H9 (cell line): ENCODE measurements around the gene ATPAF2. TPM values are rescaled to one million over a fixed set of nuclear protein-coding genes. Genes with fewer than 3 reads are reported as not detected.

Source experiments
- DNase-seq: peaks from one replicate; pipeline ENCODE4 v3.0.0-alpha.2; 2017
- H2AFZ ChIP-seq: one replicate; pipeline ENCODE4 v1.6.1; 2013; ENCODE audit warnings: mild to moderate bottlenecking, low read length, control low read depth, moderate library complexity
- H2AK5ac ChIP-seq: 2 replicates; pipeline ENCODE4 v1.6.1; 2013; ENCODE audit warnings: low read length, control low read depth, mixed read lengths; ENCODE audit not compliant: insufficient read length
- H2BK120ac ChIP-seq: one replicate; pipeline ENCODE4 v1.6.1; 2013; ENCODE audit warnings: low read depth, mild to moderate bottlenecking, low read length, control low read depth, inconsistent platforms; ENCODE audit not compliant: poor library complexity, severe bottlenecking
- H2BK12ac ChIP-seq: 2 replicates; pipeline ENCODE4 v1.6.1; 2013; ENCODE audit warnings: low read length, control low read depth, mixed read lengths, low read depth; ENCODE audit not compliant: insufficient read length
- H2BK15ac ChIP-seq: 2 replicates; pipeline ENCODE4 v1.6.1; 2013; ENCODE audit warnings: low read depth, low read length, control low read depth
- H2BK20ac ChIP-seq: one replicate; pipeline ENCODE4 v1.6.1; 2013; ENCODE audit warnings: low read depth, mild to moderate bottlenecking, low read length, control low read depth, inconsistent platforms; ENCODE audit not compliant: poor library complexity, severe bottlenecking
- H2BK5ac ChIP-seq: 2 replicates; pipeline ENCODE4 v1.6.1; 2013; ENCODE audit warnings: low read length, control low read depth, mixed read lengths; ENCODE audit not compliant: insufficient read length
- H3K14ac ChIP-seq: 2 replicates; pipeline ENCODE4 v1.6.1; 2013; ENCODE audit warnings: low read length, control low read depth; ENCODE audit not compliant: insufficient read depth
- H3K18ac ChIP-seq: 2 replicates; pipeline ENCODE4 v1.6.1; 2013; ENCODE audit warnings: low read depth, mild to moderate bottlenecking, mixed read lengths, low read length, control low read depth; ENCODE audit not compliant: insufficient read length
- H3K23ac ChIP-seq: 2 replicates; pipeline ENCODE4 v1.6.1; 2013; ENCODE audit warnings: low read length, control low read depth, mixed read lengths, low read depth; ENCODE audit not compliant: insufficient read length
- H3K23me2 ChIP-seq: 2 replicates; pipeline ENCODE4 v1.6.1; 2013; ENCODE audit warnings: low read depth, mild to moderate bottlenecking, mixed read lengths, low read length, control low read depth; ENCODE audit not compliant: insufficient read length, poor library complexity, severe bottlenecking
- H3K27ac ChIP-seq: 2 replicates; pipeline ENCODE4 v1.5.1; 2013; ENCODE audit warnings: low read length, control low read depth, mixed read lengths, low read depth; ENCODE audit not compliant: insufficient read length
- H3K27me3 ChIP-seq: 2 replicates; pipeline ENCODE4 v1.6.1; 2013; ENCODE audit warnings: low read length, control low read depth, inconsistent platforms; ENCODE audit not compliant: insufficient read depth
- H3K4ac ChIP-seq: 2 replicates; pipeline ENCODE4 v1.6.1; 2013; ENCODE audit warnings: low read depth, mild to moderate bottlenecking, control low read depth, inconsistent platforms, low read length, moderate library complexity
- H3K4me1 ChIP-seq: 2 replicates; pipeline ENCODE4 v1.6.1; 2013; ENCODE audit warnings: low read length, control low read depth, inconsistent platforms; ENCODE audit not compliant: insufficient read depth
- H3K4me2 ChIP-seq: 2 replicates; pipeline ENCODE4 v1.6.1; 2013; ENCODE audit warnings: low read length, control low read depth, mixed read lengths; ENCODE audit not compliant: insufficient read length, insufficient read depth
- H3K56ac ChIP-seq: 2 replicates; pipeline ENCODE4 v1.6.1; 2013; ENCODE audit warnings: low read depth, mild to moderate bottlenecking, mixed read lengths, low read length, control low read depth; ENCODE audit not compliant: insufficient read length
- H3K79me1 ChIP-seq: 2 replicates; pipeline ENCODE4 v1.6.1; 2013; ENCODE audit warnings: low read depth, mild to moderate bottlenecking, moderate library complexity, low read length, control low read depth, inconsistent platforms; ENCODE audit not compliant: insufficient read depth, poor library complexity, severe bottlenecking
- H3K79me2 ChIP-seq: 2 replicates; pipeline ENCODE4 v1.6.1; 2013; ENCODE audit warnings: low read length, control low read depth, inconsistent platforms; ENCODE audit not compliant: insufficient read depth
- H3K9ac ChIP-seq: 2 replicates; pipeline ENCODE4 v1.6.1; 2013; ENCODE audit warnings: low read length, control low read depth, mixed read lengths; ENCODE audit not compliant: insufficient read length; ENCODE audit errors: extremely low read depth
- H3K9me3 ChIP-seq: one replicate; pipeline ENCODE4 v1.6.1; 2013; ENCODE audit warnings: low read depth, low read length, inconsistent platforms; ENCODE audit not compliant: control insufficient read depth
- H3T11ph ChIP-seq: one replicate; pipeline ENCODE4 v1.6.1; 2013; ENCODE audit warnings: mild to moderate bottlenecking, low read length, control low read depth, inconsistent platforms
- H4K20me1 ChIP-seq: one replicate; pipeline ENCODE4 v1.6.1; 2013; ENCODE audit not compliant: control insufficient read depth, insufficient read length, insufficient read depth
- H4K5ac ChIP-seq: 2 replicates; pipeline ENCODE4 v1.6.1; 2013; ENCODE audit warnings: low read depth, mild to moderate bottlenecking, mixed read lengths, low read length, control low read depth; ENCODE audit not compliant: insufficient read length
- H4K8ac ChIP-seq: replicated peaks from 2 replicates; pipeline ENCODE4 v1.6.1; 2013; ENCODE audit warnings: low read length, control low read depth, mixed read lengths, low read depth; ENCODE audit not compliant: insufficient read length
- H4K91ac ChIP-seq: 2 replicates; pipeline ENCODE4 v1.6.1; 2013; ENCODE audit warnings: low read depth, mild to moderate bottlenecking, moderate library complexity, mixed read lengths, low read length, control low read depth; ENCODE audit not compliant: insufficient read length
- H3K27ac Mint-ChIP-seq, 3 experiments: 2 replicates in 2 of 3; 3 replicates in 1 of 3; pipeline ENCODE4 v1.8.0; 2020 to 2021; ENCODE audit warnings: mixed read lengths in 3 of 3, mild to moderate bottlenecking in 1 of 3, moderate library complexity in 1 of 3
- H3K27me3 Mint-ChIP-seq: 2 replicates; pipeline ENCODE4 v1.8.0; 2021; ENCODE audit warnings: low read depth, mild to moderate bottlenecking, moderate library complexity, mixed read lengths
- H3K36me3 Mint-ChIP-seq, 3 experiments: 2 replicates in 2 of 3; 3 replicates in 1 of 3; pipeline ENCODE4 v1.8.0; 2020 to 2021; ENCODE audit warnings: low read depth in 3 of 3, mixed read lengths in 3 of 3; ENCODE audit not compliant: insufficient read depth in 1 of 3
- H3K4me1 Mint-ChIP-seq, 2 experiments: 2 replicates each; pipeline ENCODE4 v1.8.0; 2020; ENCODE audit warnings: mixed read lengths in 2 of 2
- H3K4me3 Mint-ChIP-seq, 2 experiments: 2 replicates in 1 of 2; 3 replicates in 1 of 2; pipeline ENCODE4 v1.8.0; 2020 to 2021; ENCODE audit warnings: mild to moderate bottlenecking in 2 of 2, mixed read lengths in 2 of 2, moderate library complexity in 1 of 2
- H3K9me3 Mint-ChIP-seq, 2 experiments: 2 replicates in 1 of 2; 3 replicates in 1 of 2; pipeline ENCODE4 v1.8.0; 2020; ENCODE audit warnings: mild to moderate bottlenecking in 2 of 2, mixed read lengths in 2 of 2, moderate library complexity in 1 of 2
- CTCF ChIP-seq: fragments of 200-600 bp; sonication (generic); conservative IDR thresholded peaks from 3 replicates; pipeline ENCODE4 v1.8.0; 2021; ENCODE audit warnings: antibody characterized with exemption, mild to moderate bottlenecking
- WGBS: extraction: QIAGEN DNeasy Blood & Tissue Kit; methylation state at CpG from one replicate; pipeline ENCODE4 v1.1.7; 2013; ENCODE audit warnings: missing lambda C conversion rate, low lambda C conversion rate, mixed read lengths; ENCODE audit not compliant: insufficient read length; ENCODE audit errors: extremely low coverage; 5-methylcytosine and 5-hydroxymethylcytosine counted together
- total RNA-seq: library from RNA; stranded (reverse); gene quantifications from 2 replicates; pipeline ENCODE4 v1.2.1, GENCODE V29; 2021

The ATPAF2 gene
- total RNA-seq, 1 experiment from 2014 or later = 21.4 TPM

- H3K79me1 ChIP-seq = no peaks in the 10 kb centered on the region
- no peaks in the 10 kb centered on the region for H4K20me1 ChIP-seq
- H2BK5ac ChIP-seq = no peak overlapping the region
- no peaks in the 10 kb centered on the region for H3K9me3 Mint-ChIP-seq
- DNase-seq = no peak
- H3K4me3 Mint-ChIP-seq = no peak overlapping the region
- H3K9me3 ChIP-seq = no peaks in the 10 kb centered on the region
- no CpG with 5 or more reads among the region's 11 CpGs for WGBS
- H2BK20ac ChIP-seq = no peak overlapping the region
- TF ChIP-seq CTCF = no peak
- H3K9ac ChIP-seq = no peak overlapping the region
- H3K4ac ChIP-seq = no peak overlapping the region
- H3K79me2 ChIP-seq = no peaks in the 10 kb centered on the region
- no peak overlapping the region for H4K91ac ChIP-seq
- no peaks in the 10 kb centered on the region for H3K23me2 ChIP-seq
- H3K27ac Mint-ChIP-seq = peak overlapping the region in 1 of 3 experiments; percentile 67; a peak in 1 of 7 replicates
- no peak overlapping the region for H3K18ac ChIP-seq
- no peak overlapping the region for H2BK12ac ChIP-seq
- no peak overlapping the region for H3K4me2 ChIP-seq
- H2AK5ac ChIP-seq = no peak overlapping the region
- no peak overlapping the region for H3K56ac ChIP-seq
- H3K27ac ChIP-seq = no peak overlapping the region
- H2BK15ac ChIP-seq = no peak overlapping the region
- H3K4me1 ChIP-seq = no peaks in the 10 kb centered on the region
- no peak overlapping the region for H3K14ac ChIP-seq
- H4K5ac ChIP-seq = no peak overlapping the region
- no peaks in the 10 kb centered on the region for H3K27me3 Mint-ChIP-seq
- H3K4me1 Mint-ChIP-seq = peaks cover 0 to 6% of the 10 kb centered on the region in 2 experiments; a peak in 1 of 4 replicates
- no peak overlapping the region for H4K8ac ChIP-seq
- H2BK120ac ChIP-seq = no peak overlapping the region
- no peak overlapping the region for H3K23ac ChIP-seq
- H3K36me3 Mint-ChIP-seq = peaks cover 0 to 8% (median 0%) of the 10 kb centered on the region in 3 experiments; a peak in 1 of 7 replicates
- no peak overlapping the region for H3T11ph ChIP-seq
- H2AFZ ChIP-seq = no peak overlapping the region
- no peaks in the 10 kb centered on the region for H3K27me3 ChIP-seq
Observed at GRCh38 chr17:18025945-18026776, 12.8 kb downstream of the ATPAF2 start.
